ENCODE data around the gene AHNAK.
A peak's percentile ranks its signal among the peaks of the same experiment; 100 is the strongest.
"Not testable (repeated sequence)": the region's sequence is repeated elsewhere in the genome, so short reads cannot be mapped to it uniquely, and the experiment has no call there.

The AHNAK gene, protein sequence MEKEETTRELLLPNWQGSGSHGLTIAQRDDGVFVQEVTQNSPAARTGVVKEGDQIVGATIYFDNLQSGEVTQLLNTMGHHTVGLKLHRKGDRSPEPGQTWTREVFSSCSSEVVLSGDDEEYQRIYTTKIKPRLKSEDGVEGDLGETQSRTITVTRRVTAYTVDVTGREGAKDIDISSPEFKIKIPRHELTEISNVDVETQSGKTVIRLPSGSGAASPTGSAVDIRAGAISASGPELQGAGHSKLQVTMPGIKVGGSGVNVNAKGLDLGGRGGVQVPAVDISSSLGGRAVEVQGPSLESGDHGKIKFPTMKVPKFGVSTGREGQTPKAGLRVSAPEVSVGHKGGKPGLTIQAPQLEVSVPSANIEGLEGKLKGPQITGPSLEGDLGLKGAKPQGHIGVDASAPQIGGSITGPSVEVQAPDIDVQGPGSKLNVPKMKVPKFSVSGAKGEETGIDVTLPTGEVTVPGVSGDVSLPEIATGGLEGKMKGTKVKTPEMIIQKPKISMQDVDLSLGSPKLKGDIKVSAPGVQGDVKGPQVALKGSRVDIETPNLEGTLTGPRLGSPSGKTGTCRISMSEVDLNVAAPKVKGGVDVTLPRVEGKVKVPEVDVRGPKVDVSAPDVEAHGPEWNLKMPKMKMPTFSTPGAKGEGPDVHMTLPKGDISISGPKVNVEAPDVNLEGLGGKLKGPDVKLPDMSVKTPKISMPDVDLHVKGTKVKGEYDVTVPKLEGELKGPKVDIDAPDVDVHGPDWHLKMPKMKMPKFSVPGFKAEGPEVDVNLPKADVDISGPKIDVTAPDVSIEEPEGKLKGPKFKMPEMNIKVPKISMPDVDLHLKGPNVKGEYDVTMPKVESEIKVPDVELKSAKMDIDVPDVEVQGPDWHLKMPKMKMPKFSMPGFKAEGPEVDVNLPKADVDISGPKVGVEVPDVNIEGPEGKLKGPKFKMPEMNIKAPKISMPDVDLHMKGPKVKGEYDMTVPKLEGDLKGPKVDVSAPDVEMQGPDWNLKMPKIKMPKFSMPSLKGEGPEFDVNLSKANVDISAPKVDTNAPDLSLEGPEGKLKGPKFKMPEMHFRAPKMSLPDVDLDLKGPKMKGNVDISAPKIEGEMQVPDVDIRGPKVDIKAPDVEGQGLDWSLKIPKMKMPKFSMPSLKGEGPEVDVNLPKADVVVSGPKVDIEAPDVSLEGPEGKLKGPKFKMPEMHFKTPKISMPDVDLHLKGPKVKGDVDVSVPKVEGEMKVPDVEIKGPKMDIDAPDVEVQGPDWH (N-terminal part only)

DNA sequence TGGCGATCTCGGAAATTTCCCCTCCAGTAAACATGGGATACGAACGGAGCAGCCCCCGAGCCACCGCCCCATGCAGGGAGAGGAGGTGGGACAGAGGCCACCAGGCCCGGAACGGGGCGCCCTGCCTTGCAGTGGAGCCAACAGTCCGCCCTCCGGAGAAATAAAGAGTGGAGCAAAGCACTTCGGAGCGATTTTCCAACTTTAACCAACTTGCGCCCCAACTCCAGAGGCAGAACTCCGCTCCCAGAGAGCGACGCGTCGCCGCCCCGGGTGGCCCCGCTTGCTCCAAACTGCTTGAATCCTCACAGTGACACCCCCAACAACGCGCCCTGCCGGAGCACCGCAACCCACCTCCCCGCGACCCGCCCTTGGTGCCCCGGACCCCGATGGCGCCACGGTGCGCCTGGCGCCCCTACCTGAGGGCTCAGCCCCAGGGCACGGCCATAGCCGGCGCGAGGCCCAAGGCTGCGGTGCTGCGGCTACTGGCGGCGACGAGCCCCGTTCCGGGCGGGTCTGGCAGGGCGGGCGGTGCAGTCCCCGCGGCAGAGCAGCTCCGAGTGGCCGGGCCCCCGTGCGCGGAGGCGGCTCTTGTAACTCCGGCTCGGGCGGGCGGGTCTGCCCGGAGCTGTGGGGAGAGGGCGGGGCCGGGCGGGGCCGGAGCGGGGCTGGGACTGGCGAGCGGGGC is at the start of gene AHNAK:
AHNAK (minus strand) TSS at position 563 of the 685 bp plus-strand sequence. CDS start 10,708 bp downstream, outside the sequence.
- H3K27me3 ChIP-seq (ENCODE audit: control insufficient read depth in 2 of 2, insufficient read depth in 2 of 2, low read length in 2 of 2): no peaks in the 10 kb centered on the region
- H3K4me1 ChIP-seq (ENCODE audit: control insufficient read depth in 2 of 2, insufficient read depth in 2 of 2, low read length in 2 of 2): peaks cover 66 to 70% of the 10 kb centered on the region in 2 donors
- H3K27ac ChIP-seq (ENCODE audit: low read depth in 2 of 2, low read length in 2 of 2): peak within 1 kb of the TSS; percentile 99 to 100
- H3K9me3 ChIP-seq (ENCODE audit: control insufficient read depth in 2 of 2, low read length in 2 of 2): no peaks in the 10 kb centered on the region
- H3K9ac ChIP-seq (ENCODE audit: low read depth in 1 of 2, low read length in 2 of 2): peak within 1 kb of the TSS; percentile 95 to 100
- H3K4me3 ChIP-seq (ENCODE audit: low read length in 2 of 2): peak within 1 kb of the TSS; percentile 90 to 97
- H3K36me3 ChIP-seq (ENCODE audit: control insufficient read depth in 2 of 2, insufficient read depth in 2 of 2, low read length in 2 of 2): no peaks in the 10 kb centered on the region

DNA sequence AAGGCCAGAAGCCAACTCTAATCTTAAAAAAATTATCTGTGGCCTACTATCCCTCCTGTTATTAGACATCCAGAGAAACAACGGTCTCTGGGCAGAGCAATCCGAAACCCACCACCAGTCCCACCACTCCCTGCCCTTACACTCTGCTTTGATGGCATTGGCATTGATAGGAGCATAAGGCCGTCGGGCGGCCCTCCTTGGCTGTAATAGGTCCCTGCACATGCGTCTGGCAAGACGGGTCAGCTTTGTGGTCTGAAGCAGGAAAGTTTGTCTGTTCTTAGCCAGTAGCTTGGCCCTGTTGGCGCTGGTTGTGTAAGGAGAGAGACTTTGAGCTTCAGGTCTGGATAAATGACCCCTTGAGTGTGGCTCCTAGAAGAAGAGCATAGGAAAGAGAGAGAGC is 48.5 kb upstream of the AHNAK start:
- Histone ChIP-seq H3K4me1 (ENCODE audit: control insufficient read depth in 2 of 2, insufficient read depth in 2 of 2, low read length in 2 of 2) (peaks cover 23 to 25% of the 10 kb centered on the region in 2 donors), H3K4me3 (ENCODE audit: low read length in 2 of 2) (no peak overlapping the region), H3K9ac (ENCODE audit: low read depth in 1 of 2, low read length in 2 of 2) (no peak overlapping the region), H3K9me3 (ENCODE audit: control insufficient read depth in 2 of 2, low read length in 2 of 2) (no peaks in the 10 kb centered on the region), H3K27me3 (ENCODE audit: control insufficient read depth in 2 of 2, insufficient read depth in 2 of 2, low read length in 2 of 2) (no peaks in the 10 kb centered on the region), H3K27ac (ENCODE audit: low read depth in 2 of 2, low read length in 2 of 2) (no peak overlapping the region), H3K36me3 (ENCODE audit: control insufficient read depth in 2 of 2, insufficient read depth in 2 of 2, low read length in 2 of 2) (peaks cover 47 to 51% of the 10 kb centered on the region in 2 donors)

DNA sequence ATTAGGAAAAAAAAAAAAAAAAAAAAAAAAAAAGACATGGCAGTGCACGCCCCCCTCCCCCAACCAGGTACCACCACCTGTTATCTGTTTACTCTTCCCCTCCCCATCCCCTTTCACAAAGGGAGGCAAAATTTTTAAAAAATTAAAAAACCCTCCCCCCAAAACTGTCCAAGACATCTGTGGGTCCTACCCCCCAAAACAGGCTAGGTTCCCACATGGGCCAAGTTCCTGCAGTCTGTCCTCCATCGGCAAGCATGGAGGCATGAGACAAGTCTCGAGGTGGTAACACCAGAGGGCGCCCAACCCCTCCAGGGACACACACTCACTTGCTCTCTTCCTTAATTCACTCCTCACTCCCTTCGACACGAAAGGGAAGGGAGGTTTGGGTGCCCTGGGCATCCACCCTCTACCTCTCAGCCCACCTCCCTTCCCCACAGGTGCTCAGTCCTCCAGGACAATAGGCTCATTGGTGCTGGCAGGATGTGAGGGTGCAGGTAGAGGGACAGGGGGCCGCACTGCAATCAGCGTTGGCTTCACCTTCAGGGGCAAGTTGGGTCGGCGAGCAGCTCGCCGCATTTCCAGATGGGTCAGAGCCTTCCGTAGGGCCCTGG is 46.9 kb upstream of the AHNAK start:
- no peak overlapping the region for H3K27ac ChIP-seq (ENCODE audit: low read depth in 2 of 2, low read length in 2 of 2)
- H3K4me1 ChIP-seq (ENCODE audit: control insufficient read depth in 2 of 2, insufficient read depth in 2 of 2, low read length in 2 of 2): peaks cover 12 to 17% of the 10 kb centered on the region in 2 donors
- peaks cover 49 to 50% of the 10 kb centered on the region in 2 donors for H3K36me3 ChIP-seq (ENCODE audit: control insufficient read depth in 2 of 2, insufficient read depth in 2 of 2, low read length in 2 of 2)
- no peak overlapping the region for H3K9ac ChIP-seq (ENCODE audit: low read depth in 1 of 2, low read length in 2 of 2)
- H3K4me3 ChIP-seq (ENCODE audit: low read length in 2 of 2): no peak overlapping the region
- no peaks in the 10 kb centered on the region for H3K27me3 ChIP-seq (ENCODE audit: control insufficient read depth in 2 of 2, insufficient read depth in 2 of 2, low read length in 2 of 2)
- no peaks in the 10 kb centered on the region for H3K9me3 ChIP-seq (ENCODE audit: control insufficient read depth in 2 of 2, low read length in 2 of 2)

DNA sequence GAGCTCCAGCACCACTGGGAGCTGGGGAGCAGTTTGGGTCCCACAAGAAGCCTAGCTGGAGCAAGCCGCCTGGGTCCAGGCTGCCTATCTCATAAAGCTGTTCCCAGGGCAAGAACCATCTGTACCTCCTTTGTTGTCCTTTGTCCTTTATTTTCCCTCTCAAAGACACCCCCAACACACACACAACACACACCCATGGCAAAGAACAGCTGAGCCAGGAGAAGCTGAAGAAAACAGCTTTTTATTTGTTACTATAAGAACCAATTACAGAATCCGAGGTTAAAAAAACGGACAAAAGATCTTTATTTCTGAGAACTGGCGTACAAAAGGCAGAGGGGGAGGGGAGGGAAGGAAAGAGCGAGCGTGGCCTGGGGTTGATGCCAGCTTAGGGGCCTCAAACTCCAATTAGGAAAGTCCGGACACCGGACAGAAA is 46.4 kb upstream of the AHNAK start:
- Histone ChIP-seq H3K36me3 (ENCODE audit: control insufficient read depth in 2 of 2, insufficient read depth in 2 of 2, low read length in 2 of 2) (peaks cover 45 to 47% of the 10 kb centered on the region in 2 donors), H3K9ac (ENCODE audit: low read depth in 1 of 2, low read length in 2 of 2) (peak overlapping the region in 1 of 2 donors; percentile 92), H3K4me1 (ENCODE audit: control insufficient read depth in 2 of 2, insufficient read depth in 2 of 2, low read length in 2 of 2) (peaks cover 12 to 17% of the 10 kb centered on the region in 2 donors), H3K27me3 (ENCODE audit: control insufficient read depth in 2 of 2, insufficient read depth in 2 of 2, low read length in 2 of 2) (no peaks in the 10 kb centered on the region), H3K4me3 (ENCODE audit: low read length in 2 of 2) (no peak overlapping the region), H3K27ac (ENCODE audit: low read depth in 2 of 2, low read length in 2 of 2) (peak overlapping the region in 1 of 2 donors; percentile 94), H3K9me3 (ENCODE audit: control insufficient read depth in 2 of 2, low read length in 2 of 2) (no peaks in the 10 kb centered on the region)

DNA sequence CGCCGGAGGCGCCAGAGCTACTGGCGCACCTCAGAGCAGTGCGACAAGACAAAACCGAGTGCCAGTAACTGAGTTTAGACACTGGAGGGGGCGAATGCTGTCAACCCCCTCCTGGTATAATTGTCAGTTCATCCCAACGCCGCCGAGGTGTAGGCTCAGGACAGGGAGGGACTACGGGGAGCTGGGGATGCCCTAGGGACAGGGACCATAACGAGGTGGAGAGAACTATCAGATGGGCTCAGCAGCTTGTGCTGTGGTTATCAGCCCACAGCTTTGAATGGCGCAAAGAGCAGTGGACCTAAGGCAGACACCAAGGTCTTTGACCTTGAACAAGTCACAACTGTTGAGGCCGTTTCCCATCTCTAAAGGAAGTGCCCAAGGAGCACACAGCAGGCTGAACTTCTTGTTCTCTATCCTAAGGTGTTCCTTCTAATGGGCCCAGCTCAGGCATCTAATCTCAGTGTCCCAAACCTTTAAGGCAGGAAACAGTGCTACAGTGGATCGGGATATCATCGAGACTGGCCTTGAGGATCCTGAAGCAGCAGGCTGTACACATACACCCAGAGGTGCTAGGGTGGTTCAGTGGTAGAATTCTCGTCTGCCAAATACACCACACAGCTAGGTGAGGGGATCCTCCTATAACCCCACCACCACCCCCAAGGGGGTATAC is 45.7 kb upstream of the AHNAK start:
- peaks cover 12 to 17% of the 10 kb centered on the region in 2 donors for H3K4me1 ChIP-seq (ENCODE audit: control insufficient read depth in 2 of 2, insufficient read depth in 2 of 2, low read length in 2 of 2)
- H3K4me3 ChIP-seq (ENCODE audit: low read length in 2 of 2): peak overlapping the region; percentile 83 to 96
- no peaks in the 10 kb centered on the region for H3K27me3 ChIP-seq (ENCODE audit: control insufficient read depth in 2 of 2, insufficient read depth in 2 of 2, low read length in 2 of 2)
- peak overlapping the region; percentile 89 to 94 for H3K27ac ChIP-seq (ENCODE audit: low read depth in 2 of 2, low read length in 2 of 2)
- H3K9ac ChIP-seq (ENCODE audit: low read depth in 1 of 2, low read length in 2 of 2): peak overlapping the region; percentile 92 to 93
- no peaks in the 10 kb centered on the region for H3K9me3 ChIP-seq (ENCODE audit: control insufficient read depth in 2 of 2, low read length in 2 of 2)
- H3K36me3 ChIP-seq (ENCODE audit: control insufficient read depth in 2 of 2, insufficient read depth in 2 of 2, low read length in 2 of 2): peaks cover 42 to 47% of the 10 kb centered on the region in 2 donors

DNA sequence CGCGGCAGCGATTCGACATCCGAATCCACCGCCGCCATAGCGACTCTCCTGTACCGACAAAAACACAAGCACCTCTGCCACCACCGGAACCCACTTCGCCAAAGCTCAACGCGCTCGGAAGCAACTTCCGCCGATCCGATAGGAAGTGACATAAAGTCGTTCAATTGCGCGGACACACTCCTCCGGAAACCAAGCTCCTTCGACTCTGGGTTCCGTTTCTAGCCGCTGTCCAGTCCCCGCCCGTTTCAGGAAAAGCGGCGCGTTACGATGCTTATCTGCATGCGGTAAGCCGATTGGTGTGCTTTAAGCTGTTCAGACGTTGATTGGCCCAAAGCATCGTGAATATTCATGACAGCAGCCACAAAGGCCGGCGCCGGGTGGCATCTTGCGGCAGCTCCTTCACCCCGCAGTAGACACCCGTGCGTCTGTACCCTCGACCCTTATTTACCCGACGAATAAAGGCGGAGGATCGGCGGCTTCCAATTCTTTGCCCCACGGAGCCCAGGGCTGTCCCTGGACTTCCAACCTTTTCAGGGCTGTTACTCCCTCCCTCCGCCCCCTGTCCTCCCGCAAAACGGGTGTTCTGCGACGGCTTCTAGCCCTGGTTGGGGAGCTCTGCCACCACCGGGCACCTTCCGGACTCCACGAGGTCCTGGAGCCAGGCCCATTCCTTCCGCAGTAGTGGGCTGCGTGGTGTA is 45.0 kb upstream of the AHNAK start, which contains the start of gene TUT1:
TUT1 (minus strand) TSS at position 76 of the 698 bp plus-strand sequence; CDS start at position 38, 38 bp downstream.
- H3K4me1 ChIP-seq (ENCODE audit: control insufficient read depth in 2 of 2, insufficient read depth in 2 of 2, low read length in 2 of 2): peaks cover 12 to 17% of the 10 kb centered on the region in 2 donors
- no peaks in the 10 kb centered on the region for H3K9me3 ChIP-seq (ENCODE audit: control insufficient read depth in 2 of 2, low read length in 2 of 2)
- H3K27ac ChIP-seq (ENCODE audit: low read depth in 2 of 2, low read length in 2 of 2): peak within 1 kb of the TSS; percentile 90 to 94
- peaks cover 37 to 43% of the 10 kb centered on the region in 2 donors for H3K36me3 ChIP-seq (ENCODE audit: control insufficient read depth in 2 of 2, insufficient read depth in 2 of 2, low read length in 2 of 2)
- no peaks in the 10 kb centered on the region for H3K27me3 ChIP-seq (ENCODE audit: control insufficient read depth in 2 of 2, insufficient read depth in 2 of 2, low read length in 2 of 2)
- peak within 1 kb of the TSS; percentile 93 to 95 for H3K9ac ChIP-seq (ENCODE audit: low read depth in 1 of 2, low read length in 2 of 2)
- peak within 1 kb of the TSS; percentile 83 to 96 for H3K4me3 ChIP-seq (ENCODE audit: low read length in 2 of 2)

DNA sequence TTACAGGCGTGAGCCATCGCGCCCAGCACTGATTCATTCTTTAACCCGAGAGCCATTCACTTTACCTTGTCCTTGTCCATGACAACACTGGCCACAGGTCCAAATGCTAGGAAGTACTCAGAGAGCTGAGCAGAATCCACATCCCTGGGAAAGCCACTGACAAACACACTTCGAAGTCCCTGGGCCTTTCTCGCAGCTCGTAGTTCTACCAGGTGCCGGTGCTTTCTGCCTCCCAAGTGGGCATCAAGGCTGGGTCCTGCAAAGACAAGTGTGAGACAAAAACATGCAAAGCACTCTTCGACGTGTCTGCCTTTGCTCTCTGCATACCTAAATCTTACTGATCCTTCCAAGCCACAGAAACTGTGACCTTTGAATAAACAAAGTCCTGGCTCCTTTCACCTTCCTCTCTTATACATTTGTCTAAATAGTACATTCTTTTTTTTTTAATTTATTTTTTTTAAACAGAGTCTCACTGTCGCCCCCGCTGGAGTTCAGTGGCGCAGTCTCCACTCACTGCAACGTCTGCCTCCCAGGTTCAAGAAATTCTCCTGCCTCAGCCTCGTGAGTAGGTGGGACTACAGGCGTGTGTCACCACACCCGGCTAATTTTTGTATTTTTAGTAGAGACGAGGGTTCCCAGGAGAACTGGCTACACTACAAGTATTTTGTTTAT is 42.5 kb upstream of the AHNAK start:
- Histone ChIP-seq H3K9me3 (ENCODE audit: control insufficient read depth in 2 of 2, low read length in 2 of 2) (no peaks in the 10 kb centered on the region), H3K4me1 (ENCODE audit: control insufficient read depth in 2 of 2, insufficient read depth in 2 of 2, low read length in 2 of 2) (peaks cover 12 to 17% of the 10 kb centered on the region in 2 donors), H3K27ac (ENCODE audit: low read depth in 2 of 2, low read length in 2 of 2) (no peak overlapping the region), H3K27me3 (ENCODE audit: control insufficient read depth in 2 of 2, insufficient read depth in 2 of 2, low read length in 2 of 2) (no peaks in the 10 kb centered on the region), H3K36me3 (ENCODE audit: control insufficient read depth in 2 of 2, insufficient read depth in 2 of 2, low read length in 2 of 2) (peaks cover 15 to 25% of the 10 kb centered on the region in 2 donors), H3K4me3 (ENCODE audit: low read length in 2 of 2) (no peak overlapping the region), H3K9ac (ENCODE audit: low read depth in 1 of 2, low read length in 2 of 2) (no peak overlapping the region)

DNA sequence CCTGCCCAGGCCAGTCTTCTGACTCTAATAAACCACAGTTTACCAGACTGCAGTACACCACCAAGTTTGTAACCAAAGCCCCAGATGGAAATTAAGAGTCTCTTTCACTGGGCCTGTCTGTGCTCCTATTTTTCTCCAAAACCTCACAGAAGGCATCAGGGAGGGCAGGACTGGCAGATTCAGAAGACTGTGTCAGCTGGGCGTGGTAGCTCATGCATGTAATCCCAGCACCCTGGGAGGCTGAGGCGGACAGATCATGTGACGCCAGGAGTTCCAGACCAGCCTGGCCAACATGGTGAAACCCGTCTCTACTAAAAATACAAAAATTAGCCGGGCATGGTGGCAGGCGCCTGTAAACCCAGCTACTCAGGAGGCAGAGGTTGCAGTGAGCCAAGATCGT is 38.8 kb upstream of the AHNAK start:
- not testable (repeated sequence) for H3K4me1 ChIP-seq (ENCODE audit: control insufficient read depth in 2 of 2, insufficient read depth in 2 of 2, low read length in 2 of 2); H3K4me3 ChIP-seq (ENCODE audit: low read length in 2 of 2); H3K9me3 ChIP-seq (ENCODE audit: control insufficient read depth in 2 of 2, low read length in 2 of 2); H3K27ac ChIP-seq (ENCODE audit: low read depth in 2 of 2, low read length in 2 of 2); H3K9ac ChIP-seq (ENCODE audit: low read depth in 1 of 2, low read length in 2 of 2); H3K27me3 ChIP-seq (ENCODE audit: control insufficient read depth in 2 of 2, insufficient read depth in 2 of 2, low read length in 2 of 2)
- peaks cover 16 to 24% of the 10 kb centered on the region in 2 donors for H3K36me3 ChIP-seq (ENCODE audit: control insufficient read depth in 2 of 2, insufficient read depth in 2 of 2, low read length in 2 of 2)

Data from mucosa of rectum (tissue), 2 donors.